NT2/D1 (cell line): ENCODE results near the gene KCNA5.

Experiments used
- SUZ12 ChIP-seq: IDR thresholded peaks from 2 replicates; pipeline ENCODE4 v1.6.1; 2011; ENCODE audit not compliant: insufficient read length, insufficient read depth; ENCODE audit errors: extremely low read depth
- YY1 ChIP-seq: IDR thresholded peaks from 2 replicates; pipeline ENCODE4 v1.6.1; 2011; ENCODE audit not compliant: insufficient read length, insufficient read depth
- ZNF274 ChIP-seq: IDR thresholded peaks from 2 replicates; pipeline ENCODE4 v1.6.1; 2011; ENCODE audit warnings: mild to moderate bottlenecking, low read depth, low read length

DNA sequence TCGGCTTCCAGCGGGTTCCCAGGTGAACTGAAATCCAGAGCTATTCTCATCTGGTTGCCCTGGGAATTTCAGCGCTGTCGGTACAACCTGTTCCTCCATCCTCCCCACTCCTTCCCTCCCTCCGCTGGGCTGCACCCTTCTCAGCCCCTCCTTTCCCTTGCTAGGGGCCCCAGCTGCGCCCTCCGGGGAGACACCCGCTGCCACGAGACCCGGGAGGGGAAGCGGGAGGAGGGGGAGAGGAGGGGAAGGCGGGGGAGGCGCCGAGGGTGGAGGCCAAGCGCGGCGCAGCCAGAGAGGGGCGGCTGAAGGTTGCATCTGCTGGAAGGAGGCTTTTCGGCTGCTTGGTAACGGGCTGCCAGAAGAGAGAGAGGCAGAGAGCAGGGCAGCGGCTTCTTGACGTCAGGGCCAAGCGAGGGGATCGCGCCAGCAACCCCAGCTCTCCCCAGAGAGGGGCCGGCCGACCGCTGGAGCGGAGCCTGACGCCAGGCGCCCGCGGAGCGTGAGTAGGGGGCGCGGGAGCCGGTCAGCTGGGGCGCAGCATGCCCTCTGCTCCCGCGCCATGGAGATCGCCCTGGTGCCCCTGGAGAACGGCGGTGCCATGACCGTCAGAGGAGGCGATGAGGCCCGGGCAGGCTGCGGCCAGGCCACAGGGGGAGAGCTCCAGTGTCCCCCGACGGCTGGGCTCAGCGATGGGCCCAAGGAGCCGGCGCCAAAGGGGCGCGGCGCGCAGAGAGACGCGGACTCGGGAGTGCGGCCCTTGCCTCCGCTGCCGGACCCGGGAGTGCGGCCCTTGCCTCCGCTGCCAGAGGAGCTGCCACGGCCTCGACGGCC lies at the start of gene KCNA5:
- TF ChIP-seq YY1, result no peak
- TF ChIP-seq SUZ12, result peak; percentile 51
- TF ChIP-seq ZNF274, result no peak
